ENCODE results near the gene GPC3. TPM values are rescaled to one million over a fixed set of nuclear protein-coding genes. Genes with fewer than 3 reads are reported as not detected.

GPC3 gene
- total RNA-seq, 1 donor from 2014 or later = 0.26 TPM

- peak; percentile 67 for DNase-seq (ENCODE audit: low read depth)
- TF ChIP-seq CTCF (IDR thresholded peaks at IDR 0.05; ENCODE audit: insufficient read depth, low read length, severe bottlenecking) = no peak
- H3K36me3 ChIP-seq (ENCODE audit: control insufficient read depth, insufficient read depth, low read length) = no peaks in the 10 kb centered on the region
- no peaks in the 10 kb centered on the region for H3K27me3 ChIP-seq (ENCODE audit: control insufficient read depth, insufficient read depth, low read length)
- FAIRE-seq = no peak
- H3K4me3 ChIP-seq (ENCODE audit: low read depth, low read length) = no peak overlapping the region
Measured at GRCh38 chrX:133654811-133655210, 330.6 kb downstream of the GPC3 start.

- no peak for TF ChIP-seq CTCF (IDR thresholded peaks at IDR 0.05; ENCODE audit: insufficient read depth, low read length, severe bottlenecking)
- H3K36me3 ChIP-seq (ENCODE audit: control insufficient read depth, insufficient read depth, low read length) = no peaks in the 10 kb centered on the region
- no peaks in the 10 kb centered on the region for H3K27me3 ChIP-seq (ENCODE audit: control insufficient read depth, insufficient read depth, low read length)
- FAIRE-seq = no peak
- no peak for DNase-seq (ENCODE audit: low read depth)
- H3K4me3 ChIP-seq (ENCODE audit: low read depth, low read length) = no peak overlapping the region
Measured at GRCh38 chrX:133653358-133653757, 332.0 kb downstream of the GPC3 start.

- Histone ChIP-seq H3K36me3 (ENCODE audit: control insufficient read depth, insufficient read depth, low read length) (no peaks in the 10 kb centered on the region), H3K4me3 (ENCODE audit: low read depth, low read length) (no peak overlapping the region), H3K27me3 (ENCODE audit: control insufficient read depth, insufficient read depth, low read length) (no peaks in the 10 kb centered on the region)
- FAIRE-seq (no peak), DNase-seq (ENCODE audit: low read depth) (no peak)
- TF ChIP-seq CTCF (IDR thresholded peaks at IDR 0.05; ENCODE audit: insufficient read depth, low read length, severe bottlenecking) = no peak
Measured at GRCh38 chrX:133652185-133652584, 333.2 kb downstream of the GPC3 start.

GRCh38 chrX:133650239-133650638 lies 335.2 kb downstream of the GPC3 start:
- no peak for FAIRE-seq
- H3K36me3 ChIP-seq (ENCODE audit: control insufficient read depth, insufficient read depth, low read length) = no peaks in the 10 kb centered on the region
- no peak for DNase-seq (ENCODE audit: low read depth)
- no peak for TF ChIP-seq CTCF (IDR thresholded peaks at IDR 0.05; ENCODE audit: insufficient read depth, low read length, severe bottlenecking)
- H3K27me3 ChIP-seq (ENCODE audit: control insufficient read depth, insufficient read depth, low read length) = no peaks in the 10 kb centered on the region
- H3K4me3 ChIP-seq (ENCODE audit: low read depth, low read length) = no peak overlapping the region

DNA sequence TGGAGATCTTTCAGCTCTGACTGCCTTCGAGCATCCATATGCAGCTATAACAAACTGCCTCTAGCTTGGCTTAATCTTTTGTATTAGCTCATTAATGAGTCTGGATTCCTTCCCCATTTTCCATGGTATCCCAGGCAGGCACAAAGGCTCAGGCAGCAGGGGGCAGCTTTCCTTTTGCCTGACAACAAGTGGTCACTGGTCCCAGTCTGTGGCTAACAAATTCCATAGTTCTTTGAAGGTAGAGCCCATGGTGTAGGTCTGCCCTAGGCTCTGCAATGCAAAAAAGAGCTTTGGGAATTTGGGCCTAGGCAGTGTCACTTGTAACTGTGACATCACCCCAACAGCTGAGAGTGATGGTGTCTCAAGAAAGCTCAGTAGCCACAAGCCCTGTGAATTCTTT lies 335.7 kb downstream of the GPC3 start:
- DNase-seq (ENCODE audit: low read depth) (no peak), FAIRE-seq (no peak)
- no peak for TF ChIP-seq CTCF (IDR thresholded peaks at IDR 0.05; ENCODE audit: insufficient read depth, low read length, severe bottlenecking)
- Histone ChIP-seq H3K4me3 (ENCODE audit: low read depth, low read length) (no peak overlapping the region), H3K27me3 (ENCODE audit: control insufficient read depth, insufficient read depth, low read length) (no peaks in the 10 kb centered on the region), H3K36me3 (ENCODE audit: control insufficient read depth, insufficient read depth, low read length) (no peaks in the 10 kb centered on the region)

GRCh38 chrX:133648594-133648993 lies 336.8 kb downstream of the GPC3 start:
- H3K36me3 ChIP-seq (ENCODE audit: control insufficient read depth, insufficient read depth, low read length) = no peaks in the 10 kb centered on the region
- TF ChIP-seq CTCF (IDR thresholded peaks at IDR 0.05; ENCODE audit: insufficient read depth, low read length, severe bottlenecking) = no peak
- H3K4me3 ChIP-seq (ENCODE audit: low read depth, low read length) = no peak overlapping the region
- DNase-seq (ENCODE audit: low read depth) (no peak), FAIRE-seq (no peak)
- H3K27me3 ChIP-seq (ENCODE audit: control insufficient read depth, insufficient read depth, low read length) = no peaks in the 10 kb centered on the region

Measured in bronchial epithelial cell (primary cell).